NCI-H146 treated with DMSO at 0.1 percent for 48 hours (cell line): ENCODE data around the gene TMEM129.
A peak's percentile ranks its signal among the peaks of the same experiment; 100 is the strongest.

Experiments
- DNase-seq: peaks from one replicate; lab custom pipeline; 2025; ENCODE audit not compliant: unreplicated experiment; lab: John Stamatoyannopoulos, UW

TMEM129 gene

DNA sequence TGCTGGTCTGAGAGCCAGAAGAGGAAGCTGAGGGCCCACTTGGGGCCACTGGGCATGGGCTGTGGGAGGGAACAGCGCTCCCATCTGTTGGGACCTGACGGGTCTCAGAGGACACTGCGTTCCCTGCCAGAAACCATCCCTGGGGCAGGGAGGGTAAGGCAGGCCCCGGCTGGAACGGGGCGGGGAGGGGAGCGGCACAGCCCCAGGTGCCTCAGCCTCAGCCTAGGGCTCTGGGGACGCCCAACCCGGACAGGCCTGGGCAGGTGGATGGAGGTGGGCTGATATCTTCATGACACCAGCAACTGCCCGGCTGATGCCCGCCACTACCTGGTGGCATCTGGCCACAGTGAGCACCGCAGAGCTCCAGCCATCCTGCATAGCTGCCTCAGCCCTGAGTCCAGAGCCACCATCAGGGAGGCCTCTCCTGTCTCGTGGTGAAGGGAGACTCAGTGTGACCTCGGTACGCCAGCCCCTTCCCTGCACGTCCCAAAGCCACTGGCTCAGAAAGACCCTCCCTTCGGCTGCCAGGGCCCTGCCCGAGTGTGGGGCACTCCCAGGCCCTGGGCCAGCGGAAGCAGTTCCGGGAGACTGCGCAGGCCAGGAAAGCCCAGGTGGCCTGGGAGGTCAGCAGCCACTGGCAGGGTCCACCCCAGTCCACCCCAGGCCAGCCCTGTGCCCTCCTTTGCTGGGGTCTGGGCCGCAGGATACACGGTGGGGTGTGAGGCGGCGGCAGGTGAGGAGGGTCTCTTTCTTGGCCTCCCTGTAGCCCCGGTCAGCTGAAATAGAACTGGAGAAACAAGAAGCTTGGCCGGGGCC is 37.4 kb upstream of the TMEM129 start:
- no peak for DNase-seq

DNA sequence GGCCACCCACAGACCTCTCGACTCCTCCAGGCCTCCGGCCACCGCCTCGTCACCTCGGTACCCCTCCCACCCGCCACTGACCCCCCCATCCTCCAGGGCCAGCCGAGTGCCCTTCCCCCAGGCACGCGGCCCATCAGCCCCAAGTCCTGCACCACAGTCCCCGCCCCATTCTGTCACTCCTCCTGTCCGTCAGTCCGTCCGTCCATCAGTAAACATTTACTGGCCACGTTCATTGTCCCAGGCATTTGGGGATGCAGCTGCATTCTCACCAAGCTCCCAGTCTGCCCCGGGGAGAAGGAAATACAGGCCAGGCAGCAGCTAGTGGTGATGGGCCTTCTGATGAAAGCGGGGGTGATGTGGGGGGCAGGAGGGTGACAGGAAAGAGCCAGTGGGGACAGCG is 36.7 kb upstream of the TMEM129 start:
- DNase-seq = no peak

DNA sequence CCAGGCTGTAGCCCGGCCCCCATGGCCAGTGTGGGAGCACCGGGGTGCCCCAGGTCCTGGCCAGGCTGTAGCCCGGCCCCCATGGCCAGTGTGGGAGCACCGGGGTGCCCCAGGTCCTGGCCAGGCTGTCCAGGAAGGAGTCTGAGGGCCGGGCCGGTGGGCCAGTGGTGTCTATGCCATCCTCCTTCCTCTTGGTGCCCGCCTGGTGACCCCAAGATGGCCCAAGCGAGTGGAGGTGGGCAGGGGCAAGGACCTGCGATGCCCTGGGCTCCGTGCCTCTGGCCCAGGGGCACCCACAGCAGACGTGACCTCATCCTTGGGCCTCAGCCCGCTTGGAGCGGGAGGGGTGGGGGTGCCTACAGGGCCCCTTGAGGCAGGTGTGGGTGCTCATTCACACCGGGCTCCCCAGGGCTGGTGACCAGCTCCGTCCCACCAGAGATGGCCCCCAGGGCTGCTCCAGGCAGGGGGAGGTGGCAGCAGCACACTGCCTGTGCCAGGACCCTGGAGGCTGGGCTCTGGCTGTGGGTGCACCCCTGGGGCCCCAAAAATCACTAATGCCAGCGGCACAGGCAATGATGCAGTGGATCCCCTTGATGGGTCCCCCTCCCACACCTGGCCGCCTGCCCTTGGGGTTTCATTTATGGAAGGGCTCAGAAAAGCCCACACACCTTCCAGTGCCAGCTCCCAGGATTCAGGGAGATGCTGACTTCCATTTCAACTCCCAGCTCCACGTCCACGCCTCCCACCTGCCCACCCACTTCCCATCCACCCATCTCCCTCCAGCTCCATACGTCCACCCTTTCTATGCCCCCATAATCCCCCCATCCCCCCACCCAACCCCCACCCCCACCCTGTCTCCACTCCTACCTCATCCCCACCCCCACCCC is 36.0 kb upstream of the TMEM129 start:
- no peak for DNase-seq

GRCh38 chr4:1756079-1756478 is 35.0 kb upstream of the TMEM129 start:
- no peak for DNase-seq

- DNase-seq = no peak
These were observed 34.2 kb upstream of the TMEM129 start for GRCh38 chr4:1755297-1755696.

DNA sequence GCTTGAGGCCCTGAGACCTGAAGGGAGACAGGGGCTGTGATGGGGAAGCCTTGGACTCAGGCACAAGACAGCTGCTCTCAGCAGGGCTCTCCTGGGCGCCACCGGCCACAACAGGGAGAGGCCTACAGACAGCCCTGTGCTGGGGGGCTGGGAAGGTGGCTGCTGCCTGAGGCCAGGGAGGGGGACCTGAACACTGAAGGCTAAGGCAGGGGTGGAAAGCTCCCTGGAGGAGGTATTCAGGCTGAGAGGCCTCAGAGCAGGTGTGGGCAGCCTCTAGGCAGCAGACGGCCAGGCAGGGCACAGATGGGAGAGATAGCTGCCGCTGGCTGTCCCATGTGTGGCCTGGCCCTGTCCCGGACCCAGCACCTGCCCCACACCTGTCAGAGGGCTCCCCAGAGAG is 33.2 kb upstream of the TMEM129 start:
- DNase-seq = no peak

GRCh38 chr4:1753697-1754311 is 32.7 kb upstream of the TMEM129 start:
- no peak for DNase-seq

DNA sequence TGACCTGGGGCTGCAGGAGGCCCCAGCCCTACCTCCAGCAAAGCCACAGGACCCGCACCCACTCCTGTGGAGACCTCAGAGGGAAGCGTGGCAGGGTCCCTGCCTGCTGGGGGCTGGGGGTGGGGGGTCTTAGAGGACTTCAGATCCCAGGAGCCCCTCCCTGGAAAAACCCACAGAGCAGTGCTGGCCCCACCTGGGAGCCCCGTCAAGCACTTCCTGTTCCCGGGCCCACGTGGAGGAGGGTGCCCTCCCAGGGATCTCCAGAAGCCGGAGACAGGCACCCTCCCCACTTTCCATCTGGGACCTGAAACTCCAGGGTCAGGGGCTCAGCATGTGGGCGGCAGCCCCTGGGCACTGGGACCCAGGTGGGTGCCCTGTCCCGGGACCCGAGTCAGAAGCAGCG is 32.2 kb upstream of the TMEM129 start:
- DNase-seq = no peak

DNA sequence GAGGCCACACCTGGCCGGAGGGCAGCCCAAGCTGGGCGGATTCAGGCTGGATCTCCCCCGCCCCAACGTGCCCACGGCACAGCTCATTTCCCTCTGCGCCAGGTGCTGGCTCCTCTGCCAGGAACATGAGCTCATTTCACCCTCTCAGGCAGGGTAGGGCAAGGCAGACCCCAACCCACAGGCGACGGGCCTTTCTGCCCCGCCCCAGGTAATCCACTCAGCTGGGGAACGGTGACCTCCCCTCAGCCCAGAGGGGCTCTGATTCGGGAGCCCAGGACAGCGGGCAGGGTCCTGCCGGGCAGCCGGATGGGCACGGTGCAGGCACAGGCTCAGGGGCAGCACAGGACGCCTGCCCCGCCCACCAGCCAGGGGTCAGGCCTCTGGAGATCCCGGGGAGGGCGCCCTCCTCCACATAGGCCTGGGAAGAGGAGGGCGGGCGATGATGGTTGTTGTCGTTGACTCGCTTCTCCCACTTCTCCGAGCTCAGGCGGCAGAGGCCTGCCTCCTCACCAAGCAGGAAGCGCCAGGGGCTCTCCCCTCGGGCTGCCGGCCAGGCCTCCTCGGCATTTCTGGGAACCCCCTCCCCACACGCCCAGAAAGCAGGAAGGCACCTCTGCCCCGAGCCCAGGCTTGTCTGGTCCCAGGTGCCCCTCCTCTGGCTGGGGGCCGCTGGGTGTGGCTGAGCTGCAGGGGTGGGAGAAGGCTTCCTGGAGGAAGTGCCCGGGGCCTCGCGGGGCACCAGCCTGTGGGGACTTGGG is 31.3 kb upstream of the TMEM129 start:
- DNase-seq = no peak

GRCh38 chr4:1751919-1752283 is 30.8 kb upstream of the TMEM129 start:
- DNase-seq = no peak

GRCh38 chr4:1751155-1751918 is 30.2 kb upstream of the TMEM129 start:
- DNase-seq = no peak

DNA sequence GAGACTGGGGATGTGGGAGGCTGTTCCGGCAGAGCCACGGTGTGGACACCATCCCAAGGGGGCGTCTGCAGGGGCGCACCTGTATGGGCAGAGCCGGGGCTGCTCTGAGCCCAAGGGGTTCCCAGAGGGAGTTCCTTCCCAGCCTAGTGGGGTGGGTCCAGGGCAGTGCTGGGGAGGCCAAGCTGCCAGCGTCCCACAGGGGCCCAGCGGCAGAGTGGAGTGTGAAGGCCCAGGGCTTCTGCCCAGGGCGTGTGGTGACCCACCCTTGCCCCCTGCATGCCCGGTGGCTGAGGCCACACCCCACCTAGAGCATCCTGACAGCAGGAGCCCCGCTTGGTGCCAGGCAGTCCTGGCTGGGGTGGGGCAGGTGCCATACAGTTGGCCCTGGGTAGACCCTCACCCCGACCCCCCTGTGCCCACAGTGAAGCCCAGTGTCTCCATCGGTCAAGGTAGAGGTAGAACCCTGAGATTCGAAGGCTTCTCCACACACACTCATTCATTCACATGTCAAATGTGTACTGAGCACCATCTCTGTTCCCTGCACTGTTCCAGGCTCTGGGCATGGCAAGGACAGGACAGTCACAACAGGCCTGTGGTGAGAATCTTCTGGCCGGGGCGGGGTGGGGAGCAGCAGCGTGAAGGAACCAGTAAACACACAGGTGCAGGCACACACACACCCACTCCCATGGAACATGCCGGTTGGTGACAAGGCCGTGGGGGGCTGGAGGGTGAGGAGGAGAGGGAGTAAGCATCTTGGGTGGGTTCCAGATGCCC is 29.4 kb upstream of the TMEM129 start:
- no peak for DNase-seq

DNA sequence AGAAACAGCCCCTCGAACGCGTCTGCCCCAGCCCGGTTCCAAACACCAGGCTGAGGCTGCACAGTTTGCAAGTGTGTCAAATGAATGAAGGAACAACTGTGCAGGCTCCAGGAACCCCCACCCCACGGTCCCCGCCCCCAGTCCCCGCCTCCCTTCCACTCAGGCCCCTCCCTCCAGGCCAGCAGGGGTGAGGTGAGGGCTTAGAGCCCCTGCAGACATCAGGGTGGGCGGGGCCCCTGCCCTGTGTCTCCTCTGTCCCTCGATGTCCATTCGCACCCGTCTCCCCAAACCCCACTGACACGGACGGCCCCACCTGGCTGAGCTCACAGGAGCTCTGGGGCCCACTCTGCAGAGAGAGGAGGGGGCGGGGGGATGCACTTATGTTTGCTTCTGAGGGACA is 28.7 kb upstream of the TMEM129 start:
- no peak for DNase-seq

- no peak for DNase-seq
These were observed 28.2 kb upstream of the TMEM129 start for GRCh38 chr4:1749370-1749769.

DNA sequence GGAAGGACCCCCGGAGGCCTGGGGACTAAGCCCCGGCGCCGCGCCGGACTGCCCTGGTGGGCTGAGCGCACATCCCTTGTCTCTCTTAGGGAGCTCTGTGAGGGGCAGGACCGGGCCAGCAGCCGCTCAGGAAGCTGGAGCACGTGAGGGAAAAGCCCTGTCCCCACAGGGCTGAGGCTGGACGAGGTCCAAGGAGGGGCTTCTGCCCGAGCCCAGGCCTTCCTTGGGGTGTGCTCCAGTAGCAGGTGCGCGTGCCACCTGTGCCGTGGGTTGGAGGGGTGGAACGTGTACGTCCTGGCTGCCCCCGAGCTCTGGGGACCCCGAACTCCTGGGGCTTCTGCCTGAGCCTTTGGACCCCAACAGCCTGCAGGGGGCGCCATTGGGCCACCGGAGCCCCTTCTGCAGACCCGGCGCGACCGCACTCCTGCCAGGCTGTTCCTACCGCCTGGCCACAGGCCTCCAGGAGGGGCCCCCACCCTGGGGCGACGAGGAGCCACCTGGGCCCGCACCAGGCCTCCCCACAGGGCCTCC is 27.4 kb upstream of the TMEM129 start:
- peak; percentile 38 for DNase-seq

GRCh38 chr4:1747603-1747967 is 26.5 kb upstream of the TMEM129 start:
- DNase-seq = no peak

- no peak for DNase-seq
These were observed 25.9 kb upstream of the TMEM129 start for GRCh38 chr4:1746919-1747602.

DNA sequence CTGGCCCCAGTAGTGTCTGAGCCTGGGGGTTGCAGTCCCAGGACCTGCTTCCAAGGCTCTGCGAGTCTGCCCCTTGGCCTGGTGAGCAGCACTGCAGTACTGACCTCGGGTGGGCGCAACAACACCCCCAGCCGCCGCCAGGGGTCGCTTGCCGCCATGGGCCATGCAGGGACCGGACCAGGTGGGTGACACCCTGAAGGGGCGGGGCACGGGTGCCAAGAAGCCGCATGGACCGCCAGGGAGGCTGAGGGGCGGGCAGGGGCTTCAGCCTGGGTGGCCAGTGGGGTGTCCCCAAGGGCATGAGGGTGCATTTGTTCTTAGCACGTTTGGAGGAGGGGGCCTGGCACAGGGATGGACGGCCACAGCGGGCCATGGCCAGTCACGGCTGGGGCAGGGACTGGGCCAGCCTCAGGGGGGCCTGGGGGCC is 25.2 kb upstream of the TMEM129 start:
- DNase-seq = no peak

GRCh38 chr4:1745697-1746096 is 24.6 kb upstream of the TMEM129 start:
- DNase-seq = no peak
